PFSK-1 (cell line): ENCODE data around the gene E2F1.

ENCODE experiments used
- FOXP2 ChIP-seq: optimal IDR thresholded peaks from 2 replicates; pipeline ENCODE3; 2011; ENCODE audit warnings: borderline replicate concordance, control low read depth, inconsistent platforms; ENCODE audit not compliant: insufficient read depth; ENCODE audit errors: extremely low read length, extremely low read depth
- POLR2AphosphoS5 ChIP-seq: IDR thresholded peaks from 2 replicates; pipeline ENCODE4 v1.6.1; 2012; ENCODE audit warnings: low read depth, mild to moderate bottlenecking, control low read depth, low read length, moderate library complexity
- TAF1 ChIP-seq: IDR thresholded peaks from 2 replicates; pipeline ENCODE4 v1.6.1; 2012; ENCODE audit warnings: low read length, control low read depth, borderline replicate concordance; ENCODE audit not compliant: insufficient read depth

DNA sequence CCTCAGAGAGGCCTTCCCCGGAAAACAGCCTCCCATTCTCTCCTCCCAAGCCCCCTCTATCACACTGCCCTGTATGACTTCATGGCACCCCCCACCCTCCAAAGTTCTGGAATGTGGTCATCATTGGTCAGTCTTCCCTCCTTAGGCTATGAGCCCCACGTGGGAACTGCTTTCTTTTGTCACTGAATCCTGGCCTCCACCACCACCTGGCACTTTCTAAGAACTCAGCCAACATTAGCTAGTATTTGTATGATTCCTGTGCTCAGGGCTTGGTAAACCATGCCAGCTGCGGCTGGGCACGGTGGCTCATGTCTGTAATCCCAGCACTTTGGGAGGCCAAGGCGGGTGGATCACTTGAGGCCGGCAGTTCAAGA is 8.4 kb upstream of the E2F1 start:
- TF ChIP-seq TAF1 (no peak), POLR2AphosphoS5 (no peak), FOXP2 (no peak)
